Activated naive CD4-positive, alpha-beta T cell treated with Interleukin-2 at 50 U/mL for 16 hours (primary cell): ENCODE data around the gene PSMD12.
A peak's percentile ranks its signal among the peaks of the same experiment; 100 is the strongest.

Experiments
- DNase-seq: peaks from one replicate; pipeline ENCODE4 v3.0.0-alpha.2; 2020

The PSMD12 gene

DNA sequence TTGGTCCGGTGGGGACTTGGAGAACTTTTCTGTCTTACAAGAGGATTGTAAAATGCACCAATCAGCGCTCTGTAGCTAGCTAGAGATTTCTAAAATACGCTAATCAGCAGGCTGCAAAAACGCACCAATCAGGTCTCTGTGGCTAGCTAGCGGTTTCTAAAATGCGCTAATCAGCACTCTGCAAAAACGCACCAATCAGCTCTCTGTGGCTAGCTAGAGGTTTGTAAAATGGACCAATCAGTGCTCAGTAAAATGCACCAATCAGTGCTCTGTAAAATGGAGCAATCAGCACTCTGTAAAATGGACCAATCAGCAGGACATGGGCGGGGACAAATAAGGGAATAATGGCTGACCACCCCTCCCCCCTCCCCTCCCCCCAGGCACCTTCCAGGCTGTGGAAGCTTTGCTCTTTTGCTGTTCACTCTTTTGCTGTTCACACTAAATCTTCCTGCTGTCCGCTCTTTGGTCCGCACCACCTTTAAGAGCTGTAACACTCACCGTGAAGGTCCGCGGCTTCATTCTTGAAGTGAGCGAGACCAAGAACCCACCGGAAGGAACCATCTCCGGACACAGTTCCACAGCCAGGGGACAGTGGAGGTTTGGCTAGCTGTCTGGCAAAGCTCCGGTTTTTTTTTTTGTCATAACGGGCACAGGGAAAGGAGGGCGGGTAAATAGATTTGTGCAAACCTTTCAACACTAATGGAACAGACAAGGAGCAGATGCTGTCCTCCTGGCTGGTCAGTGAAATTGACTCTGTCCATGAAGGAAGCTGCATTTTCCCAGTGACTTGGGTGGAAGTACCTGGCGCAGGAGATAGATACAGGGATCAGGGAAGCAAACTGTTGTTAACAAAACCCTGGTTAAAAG lies 19.0 kb upstream of the PSMD12 start:
- DNase-seq, result no peak

DNA sequence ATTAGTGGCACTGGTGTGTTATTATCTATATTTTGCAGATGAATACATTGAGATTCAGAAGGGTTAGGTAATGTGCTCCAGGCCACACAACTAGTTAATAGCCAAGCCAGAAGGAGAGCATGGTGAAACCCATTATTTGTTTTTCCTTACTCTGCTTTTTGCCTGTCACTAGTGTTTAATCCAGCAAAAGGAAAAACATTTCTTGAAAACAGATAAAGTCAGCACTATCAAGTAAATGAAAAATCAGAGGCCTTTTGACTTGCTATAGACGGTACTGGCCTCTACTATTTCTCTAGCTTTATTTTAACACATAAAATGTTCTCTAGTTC lies 15.5 kb upstream of the PSMD12 start:
- no peak for DNase-seq

DNA sequence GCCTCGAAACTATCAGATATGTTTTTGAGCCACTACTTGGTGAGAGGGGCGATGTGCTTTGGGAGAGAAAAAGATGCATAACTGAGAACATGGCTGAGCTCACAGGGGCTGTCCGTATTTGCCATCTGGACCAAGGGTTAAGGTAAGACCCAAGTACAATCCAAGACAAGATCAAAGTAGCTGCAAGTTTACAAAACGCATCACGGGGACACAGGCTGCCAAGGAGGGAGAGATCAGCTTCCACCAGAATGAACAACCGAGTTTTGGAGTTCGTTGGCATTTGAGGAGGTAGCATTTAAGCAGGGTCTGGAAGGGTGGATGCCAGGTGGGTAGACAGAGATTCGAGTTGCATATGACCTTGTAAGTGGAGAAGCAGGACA lies 12.9 kb upstream of the PSMD12 start:
- no peak for DNase-seq

DNA sequence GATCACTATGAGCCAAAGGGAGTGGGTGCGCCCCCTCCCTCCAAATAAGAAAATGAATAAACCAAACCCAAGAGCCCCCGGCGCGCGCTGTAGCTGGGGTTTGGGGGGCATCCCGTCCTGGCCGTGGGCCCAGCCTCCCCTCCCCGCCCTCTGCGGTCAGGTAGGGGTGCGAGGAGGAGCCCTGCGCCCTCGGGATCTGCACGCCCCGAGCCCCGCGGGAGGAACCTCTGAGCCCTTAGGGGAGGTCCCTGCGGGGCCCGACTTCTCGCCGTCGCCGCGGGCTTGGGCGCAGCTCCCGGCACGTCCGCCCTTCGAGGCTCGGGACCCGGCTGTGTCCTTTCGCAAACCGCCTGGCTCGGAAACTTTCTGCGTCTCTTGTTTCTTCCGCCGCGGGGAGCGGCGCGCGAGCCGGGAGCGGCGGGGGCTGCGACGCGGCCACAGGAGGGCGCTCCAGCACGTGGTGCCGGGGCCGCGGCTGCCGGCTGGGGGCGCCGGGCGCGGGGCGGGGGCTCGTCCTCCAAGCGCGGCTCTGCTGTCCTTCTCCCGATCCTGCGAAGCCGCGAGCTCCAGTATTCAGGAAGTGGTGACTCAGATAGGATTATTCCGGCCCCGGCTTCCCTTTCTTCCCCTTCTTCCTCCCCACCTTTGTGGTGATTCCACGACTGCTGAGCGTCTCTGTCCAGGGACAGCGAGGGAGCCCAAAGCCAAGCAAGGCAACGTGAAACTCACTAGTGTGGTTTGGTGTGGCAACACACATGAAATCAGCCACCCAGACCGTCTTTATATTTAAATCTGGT lies 12.3 kb upstream of the PSMD12 start:
- peak; percentile 83 for DNase-seq

DNA sequence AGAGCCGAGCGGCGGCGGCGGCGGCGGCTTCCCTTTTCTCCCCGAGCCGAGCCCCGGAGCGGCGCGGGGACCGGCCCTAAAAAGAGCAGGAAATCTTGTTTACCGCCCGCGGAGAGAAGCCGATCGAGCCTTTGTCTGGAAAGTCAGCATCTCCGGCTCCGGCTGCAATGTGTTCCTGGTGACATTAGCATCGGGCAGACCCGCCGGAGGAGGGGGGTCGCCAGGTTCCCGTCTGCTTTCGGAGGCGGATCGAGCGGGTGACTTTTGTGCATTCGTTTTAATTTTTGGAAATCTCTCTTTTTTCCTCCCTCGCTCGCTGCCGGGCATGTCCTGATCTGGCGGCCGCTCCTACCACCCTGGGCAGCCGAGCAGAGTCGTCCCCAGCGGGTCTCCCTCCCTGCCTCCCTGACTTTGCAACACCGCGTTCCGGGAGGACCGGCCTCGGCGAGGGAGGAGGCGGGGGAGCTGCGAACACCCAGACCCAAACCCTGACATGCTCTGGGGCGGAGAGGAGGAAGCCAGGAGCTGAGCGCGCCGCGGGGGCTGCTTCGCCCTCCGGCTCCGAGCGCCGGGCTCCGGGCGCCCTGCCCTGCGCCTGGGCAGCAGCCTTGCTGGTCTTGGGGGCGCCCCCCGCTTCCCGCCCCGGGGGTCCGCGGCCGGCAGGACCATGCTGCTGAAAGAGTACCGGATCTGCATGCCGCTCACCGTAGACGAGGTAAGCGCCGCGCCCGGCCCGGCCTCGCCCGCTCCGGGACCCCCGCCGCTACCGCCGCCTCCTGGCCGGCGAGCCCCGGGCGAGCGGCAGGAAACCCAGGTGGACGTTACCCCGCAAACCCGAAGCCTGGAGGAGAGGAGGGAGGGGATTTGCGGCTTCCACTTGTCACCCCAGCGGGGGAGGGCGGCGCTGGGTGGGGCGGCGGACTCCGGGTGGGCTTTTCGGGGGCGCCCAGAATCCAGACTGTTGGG lies 11.4 kb upstream of the PSMD12 start:
- peak; percentile 59 for DNase-seq

DNA sequence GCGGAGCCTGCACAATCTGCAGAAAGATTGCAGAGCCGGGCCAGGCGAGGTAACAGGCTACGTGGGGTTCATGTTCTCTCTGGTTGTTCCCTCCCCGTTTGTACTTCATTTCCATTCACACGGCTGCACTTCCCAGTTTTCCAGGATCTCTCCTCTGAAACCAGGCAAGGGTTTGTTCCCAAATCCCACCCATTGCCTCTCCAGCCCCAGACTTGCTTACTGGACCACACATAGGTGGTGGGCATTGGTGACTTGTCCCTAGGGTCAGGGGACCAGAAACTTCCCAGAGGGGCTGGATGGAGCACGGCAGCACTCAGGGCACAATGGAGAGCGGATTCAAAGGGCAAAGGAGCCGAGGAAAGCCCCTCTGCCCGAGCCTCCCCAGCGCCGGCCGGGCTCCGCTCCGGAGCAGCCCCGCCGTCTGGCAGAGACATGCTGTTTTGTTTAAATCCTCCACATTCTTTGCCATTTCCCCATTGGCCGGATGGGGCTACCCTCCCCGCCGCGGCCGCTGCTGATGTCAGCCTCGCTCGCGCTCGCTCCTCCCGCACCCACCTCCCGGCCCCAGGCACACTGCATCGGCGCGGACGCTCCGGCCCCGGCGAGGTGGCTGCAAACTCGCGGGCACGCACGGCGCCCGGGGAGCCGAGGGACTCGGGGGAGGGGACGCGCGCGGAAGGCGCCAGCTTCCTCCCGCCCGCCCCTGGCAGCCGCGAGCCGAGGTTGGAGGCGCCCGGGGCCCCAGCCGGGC lies 10.5 kb upstream of the PSMD12 start, which contains the start of gene PITPNC1:
Gene PITPNC1, plus strand, starts transcription at position 545 of the 751 bp plus-strand sequence.
- DNase-seq, result peak; percentile 87

DNA sequence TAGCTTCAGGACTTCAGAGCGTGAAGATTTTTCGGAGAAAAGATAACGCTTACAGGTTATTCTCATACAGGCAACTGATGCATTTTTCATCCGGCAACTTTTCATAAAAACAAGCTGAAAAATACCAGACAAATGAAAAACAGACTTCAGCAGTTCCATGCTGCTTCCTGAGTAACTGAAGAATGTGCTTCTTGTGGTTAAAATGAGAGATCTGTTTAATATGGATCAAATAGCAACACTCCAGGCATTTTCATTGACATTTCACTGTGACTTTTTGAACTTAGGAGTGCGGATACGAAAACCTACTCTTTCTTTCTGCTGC lies 10.0 kb upstream of the PSMD12 start:
- DNase-seq, result no peak

DNA sequence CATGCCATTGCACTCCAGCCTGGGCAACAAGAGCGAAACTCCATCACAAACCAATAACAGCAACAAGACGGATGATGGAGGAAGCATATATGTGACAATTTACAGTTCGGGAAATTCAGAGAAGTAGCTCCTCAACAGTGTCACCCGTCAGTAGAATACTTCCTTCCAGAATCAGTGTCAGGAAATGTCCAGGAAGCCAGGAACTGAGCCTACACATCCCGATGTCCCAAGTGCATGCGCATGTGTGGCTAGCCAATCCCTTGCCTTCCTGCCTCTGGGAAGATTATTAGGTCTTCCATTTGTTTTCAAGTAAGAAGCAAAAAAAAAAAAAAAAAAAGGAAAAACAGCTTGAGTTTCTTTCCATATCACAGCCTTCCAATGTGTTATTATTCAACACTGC lies 9.3 kb upstream of the PSMD12 start:
- no peak for DNase-seq

DNA sequence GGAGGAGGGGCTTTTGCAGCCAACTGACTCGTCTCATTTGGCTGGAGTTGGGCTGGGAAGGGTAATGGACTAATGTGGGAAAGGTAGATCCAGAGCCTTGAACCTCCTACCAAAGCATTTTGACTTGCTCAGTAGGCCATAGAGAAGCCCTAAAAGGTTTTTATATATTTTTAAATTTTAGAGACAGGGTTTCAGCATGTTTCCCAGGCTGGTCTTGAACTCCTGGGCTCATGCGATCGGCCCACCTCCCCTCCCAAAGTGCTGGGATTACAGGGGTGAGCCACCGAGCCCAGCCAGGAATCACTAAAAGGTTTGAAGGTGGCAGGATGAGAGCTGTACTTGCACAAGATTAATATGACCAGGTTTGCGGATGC lies 8.7 kb upstream of the PSMD12 start:
- DNase-seq, result no peak

DNA sequence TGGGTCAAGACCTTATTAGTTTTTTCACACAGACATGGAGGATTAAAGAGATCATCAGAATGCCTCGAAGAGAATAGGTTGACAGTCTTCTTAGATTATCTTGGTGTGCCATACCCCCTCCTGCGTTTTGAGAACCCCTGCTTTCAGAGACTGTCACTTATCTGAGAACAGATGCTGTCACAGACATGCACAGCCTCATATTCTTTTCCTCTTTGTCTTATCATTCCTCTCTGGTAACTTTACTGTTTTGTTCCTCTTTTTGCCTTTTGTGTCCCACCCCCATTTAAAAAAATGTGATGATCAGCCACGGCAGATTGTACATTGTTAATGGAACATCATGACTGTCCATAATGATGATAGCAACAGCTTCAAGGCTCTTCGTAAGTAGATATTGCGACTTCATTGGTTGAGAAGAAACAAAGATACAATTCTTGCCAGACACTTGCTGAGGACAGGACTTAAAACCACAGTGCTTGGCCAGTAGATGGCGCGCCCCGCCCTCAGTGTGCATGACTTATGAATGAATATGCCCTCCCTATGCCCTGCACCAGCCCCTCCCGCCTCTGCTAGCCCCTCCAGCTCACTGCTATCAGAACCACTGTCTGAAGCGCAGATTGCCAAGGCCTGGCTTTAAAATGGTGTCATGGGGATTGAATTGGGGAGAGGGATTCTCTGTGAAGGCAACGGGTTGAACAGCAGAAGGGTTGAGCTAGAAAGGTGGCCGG lies 8.1 kb upstream of the PSMD12 start:
- DNase-seq, result peak; percentile 89

DNA sequence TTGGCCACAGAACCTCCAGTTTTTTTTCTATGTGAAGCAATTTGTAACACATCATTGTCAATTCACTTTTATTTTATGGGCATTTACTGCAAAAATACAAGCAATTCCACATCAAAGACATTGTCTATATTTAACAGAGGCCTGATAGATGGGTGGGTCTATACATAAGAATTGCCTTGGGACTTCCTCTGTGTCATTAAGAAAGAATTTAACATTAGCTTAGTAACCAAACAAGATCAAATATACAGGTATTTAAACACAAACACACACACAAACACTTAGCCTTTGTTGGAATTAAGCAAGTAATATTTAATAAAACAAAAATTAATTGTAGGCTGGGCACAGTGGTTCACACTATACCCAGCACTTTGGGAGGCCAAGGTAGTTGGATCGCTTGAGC lies 6.4 kb upstream of the PSMD12 start:
- no peak for DNase-seq

DNA sequence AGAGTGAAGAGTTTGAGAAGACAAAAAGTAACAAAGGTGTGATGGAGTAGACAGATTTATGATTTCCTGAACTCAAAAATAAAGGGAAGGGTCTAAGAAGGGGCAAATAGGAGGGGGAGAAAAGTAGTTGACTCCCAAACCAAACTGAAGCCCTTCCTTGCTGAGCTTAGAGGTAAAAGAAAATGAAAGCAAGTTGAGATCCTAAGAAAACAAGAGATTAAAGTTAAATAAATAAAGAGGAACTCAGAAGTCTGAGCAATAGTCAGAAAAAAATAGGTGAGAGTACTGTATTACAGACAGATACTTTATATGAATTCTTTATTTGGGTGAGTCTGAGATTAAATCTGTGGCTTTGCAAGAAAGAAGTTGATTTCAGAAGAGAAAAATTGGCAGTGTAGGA lies 3.3 kb upstream of the PSMD12 start:
- DNase-seq, result no peak

DNA sequence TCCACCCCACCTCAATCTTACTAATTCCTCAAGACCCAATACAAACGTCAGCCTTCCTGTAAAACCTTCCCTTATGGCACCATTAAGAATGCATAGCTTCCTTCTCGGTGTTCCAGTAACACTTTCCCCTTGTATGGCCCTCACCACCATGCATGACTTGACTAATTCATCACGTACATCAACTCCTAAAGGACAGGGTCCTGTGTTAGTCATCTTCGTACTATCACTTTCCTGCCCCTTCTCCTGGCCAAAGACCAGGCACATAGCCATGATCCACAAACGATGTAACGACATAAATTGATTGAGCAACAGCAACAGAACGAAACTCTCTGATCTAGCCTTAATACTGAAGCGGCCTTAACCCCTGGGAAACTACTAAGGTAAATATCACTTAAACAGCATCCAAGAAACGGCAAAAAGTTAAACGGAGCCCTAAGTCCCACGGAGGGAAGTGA lies 612 bp downstream of the PSMD12 start:
- peak; percentile 37 for DNase-seq

DNA sequence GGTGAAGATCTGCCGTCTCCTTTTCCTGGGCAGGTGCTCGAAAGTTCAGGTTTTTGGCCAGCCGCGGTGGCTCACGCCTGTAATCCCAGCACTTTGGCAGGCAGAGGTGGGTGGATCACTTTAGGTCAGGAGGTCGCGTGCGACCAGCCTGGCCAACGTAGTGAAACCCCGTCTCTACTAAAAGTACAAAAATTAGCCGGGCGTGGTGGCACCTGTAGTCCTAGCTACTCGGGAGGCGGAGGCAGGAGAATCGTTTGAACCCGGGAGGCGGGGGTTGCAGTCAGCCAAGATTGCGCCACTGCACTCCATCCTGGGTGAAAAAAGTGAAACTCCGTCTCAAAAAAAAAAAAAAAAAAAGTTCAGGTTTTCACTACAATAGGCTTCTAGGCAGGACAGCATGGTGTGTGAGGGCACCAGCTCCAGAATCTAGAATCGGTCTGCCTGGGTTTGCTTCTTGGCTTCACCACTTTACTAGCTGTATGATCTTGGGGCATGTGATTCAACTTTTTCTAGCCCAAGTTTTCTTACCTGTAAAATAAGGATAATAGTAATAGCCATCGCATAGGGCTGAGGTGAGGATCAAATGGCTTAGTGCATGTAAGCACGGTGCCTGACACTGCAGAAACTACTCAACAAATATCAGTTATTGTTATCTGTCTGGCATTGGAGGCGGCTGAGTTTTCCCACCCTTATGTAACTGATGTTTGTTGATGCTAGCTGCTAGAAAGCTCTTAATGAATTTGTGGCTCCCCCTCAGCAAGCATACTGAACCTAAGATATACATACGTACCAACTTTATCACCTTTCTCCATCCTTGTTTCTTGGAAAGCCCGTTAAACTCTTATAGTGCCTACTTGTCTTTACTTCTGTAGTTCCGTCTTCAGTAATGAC lies 1.3 kb downstream of the PSMD12 start:
- peak; percentile 29 for DNase-seq

DNA sequence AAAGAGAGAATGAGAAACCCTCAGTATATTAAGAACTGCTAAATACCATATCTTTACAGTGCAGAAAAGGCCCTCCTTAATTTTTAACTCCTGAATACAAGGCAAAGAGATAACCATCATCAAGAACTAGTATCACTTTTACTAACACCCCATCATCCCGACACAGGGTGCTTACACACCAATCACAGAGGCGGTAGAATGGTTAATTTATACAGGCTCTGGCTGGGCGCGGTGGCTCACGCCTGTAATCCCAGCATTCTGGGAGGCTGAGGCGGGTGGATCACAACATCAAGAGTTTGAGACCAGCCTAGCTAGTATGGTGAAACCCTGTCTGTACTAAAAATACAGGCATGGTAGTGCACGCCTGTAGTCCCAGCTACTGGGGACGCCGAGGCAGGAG lies 4.2 kb downstream of the PSMD12 start:
- no peak for DNase-seq

DNA sequence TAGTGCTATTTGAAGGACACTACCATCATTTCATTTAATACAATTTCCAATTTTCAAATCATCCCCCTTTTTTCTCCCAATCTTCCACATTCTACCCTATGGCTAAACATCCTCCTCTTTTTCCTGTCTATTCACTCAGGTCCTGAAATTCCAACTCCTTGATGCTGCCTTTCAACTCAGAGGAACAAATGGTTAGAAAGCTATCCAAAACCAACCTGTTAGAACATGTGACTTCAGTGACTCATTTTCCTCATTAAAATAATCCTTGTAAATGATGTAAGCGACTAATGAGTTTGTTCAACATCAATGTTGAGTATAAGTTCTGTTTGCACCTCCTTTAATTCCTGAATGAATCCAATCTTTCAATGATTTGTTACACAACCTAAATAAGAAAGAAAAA lies 5.5 kb downstream of the PSMD12 start:
- no peak for DNase-seq

DNA sequence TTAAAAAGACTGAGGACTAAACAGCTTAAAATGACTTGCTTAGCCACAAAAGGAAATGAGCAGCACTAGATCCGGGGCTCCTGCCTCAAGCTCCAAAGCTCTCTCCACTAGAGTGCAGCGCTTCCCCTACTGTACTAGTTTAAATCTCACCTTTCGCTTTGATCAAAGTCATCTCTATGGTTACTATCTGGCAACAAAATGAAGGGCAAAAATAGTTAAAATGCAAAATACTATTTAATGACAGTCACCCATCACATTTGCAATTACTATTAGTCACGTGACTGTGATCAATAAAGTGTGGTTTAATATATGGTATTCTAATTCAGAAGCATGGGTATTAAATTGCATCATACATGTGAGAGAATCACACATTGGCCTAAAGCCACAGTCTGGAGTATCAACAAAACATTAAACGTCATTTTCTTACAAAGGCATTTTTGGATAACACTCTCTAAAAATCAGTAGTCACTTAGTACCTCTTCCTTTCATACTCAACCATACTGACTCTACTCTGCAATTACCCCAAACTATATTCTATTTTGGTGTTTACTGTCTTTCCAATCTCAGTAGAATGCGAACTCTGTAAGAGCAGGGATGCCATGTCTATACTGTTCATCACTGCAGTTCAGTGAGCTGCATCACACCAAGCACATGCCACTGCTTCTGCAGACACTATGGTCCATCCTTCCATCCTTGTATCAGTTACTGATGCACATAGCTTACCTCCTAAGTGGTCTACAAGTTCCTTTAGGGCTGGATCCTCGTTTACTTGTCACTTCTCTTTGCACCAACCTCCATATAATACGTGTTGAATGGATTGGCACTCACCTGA lies 6.2 kb downstream of the PSMD12 start:
- peak; percentile 44 for DNase-seq

DNA sequence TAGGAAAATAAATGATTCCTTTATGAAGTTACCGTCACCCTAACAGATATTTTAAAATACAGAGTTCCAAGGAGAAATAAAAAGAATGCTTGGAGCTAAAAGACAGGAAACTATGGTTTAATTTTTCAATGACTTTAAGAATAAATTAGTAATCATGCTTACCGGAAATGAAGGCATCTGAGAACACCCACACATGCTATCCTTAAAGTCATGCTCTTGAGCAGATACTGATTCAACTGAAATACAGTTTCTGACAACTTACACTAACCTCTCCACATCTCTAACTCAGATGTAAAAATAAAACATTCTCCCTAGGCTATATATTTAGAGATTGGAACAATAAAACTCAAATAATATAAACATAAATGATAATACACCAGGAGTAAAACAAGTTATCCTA lies 7.8 kb downstream of the PSMD12 start:
- DNase-seq, result no peak

DNA sequence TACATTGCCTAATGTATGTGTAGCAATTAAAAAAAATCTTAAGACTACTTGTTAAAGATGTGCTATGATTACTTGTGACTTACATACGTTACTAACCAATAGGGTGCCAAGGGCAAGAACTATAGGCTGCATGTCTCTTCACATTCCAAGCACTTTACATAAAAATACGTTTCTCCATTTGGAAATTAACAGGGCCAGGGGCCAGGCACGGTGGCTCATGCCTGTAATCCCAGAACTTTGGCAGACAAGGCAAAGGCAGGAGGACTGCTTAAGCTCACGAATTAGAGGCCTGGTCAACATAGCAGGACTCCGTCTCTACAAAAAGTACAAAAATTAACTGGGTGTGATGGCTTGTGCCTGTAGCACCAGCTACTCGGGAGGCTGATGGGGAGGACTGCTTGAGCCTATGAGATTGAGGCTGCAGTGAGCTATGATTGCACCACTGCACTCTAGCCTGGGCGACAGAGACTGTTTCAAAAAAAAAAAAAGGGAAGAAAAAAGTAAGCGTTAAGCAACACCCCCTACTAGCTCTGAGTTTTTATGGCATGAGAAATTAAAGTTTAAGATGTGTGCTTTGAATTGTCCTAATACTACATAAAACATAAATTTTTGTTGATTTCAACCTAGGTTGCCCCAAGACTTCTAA lies 12.3 kb downstream of the PSMD12 start:
- no peak for DNase-seq
